A673 (cell line): ENCODE measurements around the gene ZBED2. TPM values are rescaled to one million over a fixed set of nuclear protein-coding genes. Genes with fewer than 3 reads are reported as not detected.

Experiments used
- Bru-seq: library from RNA; stranded (reverse); fragments of 400-500 nt; gene quantifications from one replicate; lab custom pipeline; 2021; lab: Mats Ljungman, UMichigan
- BruChase-seq, 2 experiments: library from RNA; stranded (reverse); fragments of 400-500 nt; gene quantifications; one replicate each; lab custom pipeline; 2021; lab: Mats Ljungman, UMichigan
- BruUV-seq: library from RNA; stranded (reverse); fragments of 400-500 nt; replicated peaks from 2 replicates; lab custom pipeline; 2021; lab: Mats Ljungman, UMichigan
- CTCF ChIA-PET: fragments of 300-600 bp; sonication (Branson Sonifier 250); formaldehyde crosslinking; loops from one replicate; lab custom pipeline; 2022; ENCODE audit warnings: antibody characterized with exemption; lab: Charles Lee
- POLR2A ChIA-PET: fragments of 300-600 bp; sonication (Branson Sonifier 250); formaldehyde crosslinking; loops from one replicate; lab custom pipeline; 2022; ENCODE audit warnings: antibody characterized with exemption; ENCODE audit not compliant: low non-redundant PET; lab: Charles Lee
- DNase-seq: peaks from one replicate; pipeline ENCODE4 v3.0.0-alpha.2; 2015; ENCODE audit warnings: low spot score
- H3K27ac ChIP-seq: fragments of 200-600 bp; sonication (generic); 2 replicates; pipeline ENCODE4 v1.5.1; 2016; ENCODE audit warnings: mixed run types, low read depth, mild to moderate bottlenecking, mixed read lengths, antibody characterized with exemption, low read length; ENCODE audit not compliant: poor library complexity, severe bottlenecking
- H3K27me3 ChIP-seq: fragments of 200-600 bp; sonication (generic); replicated peaks from 2 replicates; pipeline ENCODE4 v1.6.1; 2017; ENCODE audit warnings: mixed run types, low read depth, mild to moderate bottlenecking, mixed read lengths, antibody characterized with exemption, low read length; ENCODE audit not compliant: insufficient read depth, poor library complexity
- H3K36me3 ChIP-seq: fragments of 200-600 bp; sonication (generic); 2 replicates; pipeline ENCODE4 v1.6.1; 2016; ENCODE audit warnings: mixed run types, mild to moderate bottlenecking, mixed read lengths, antibody characterized with exemption, low read length; ENCODE audit not compliant: insufficient read depth, poor library complexity, severe bottlenecking
- H3K4me1 ChIP-seq: fragments of 200-600 bp; sonication (generic); 2 replicates; pipeline ENCODE4 v1.6.1; 2017; ENCODE audit warnings: mixed run types, mild to moderate bottlenecking, mixed read lengths, antibody characterized with exemption, low read length; ENCODE audit not compliant: insufficient read depth, poor library complexity, severe bottlenecking
- H3K4me3 ChIP-seq: fragments of 200-600 bp; sonication (generic); 2 replicates; pipeline ENCODE4 v1.5.1; 2016; ENCODE audit warnings: low read depth, mixed run types, mild to moderate bottlenecking, mixed read lengths, low read length; ENCODE audit not compliant: poor library complexity, severe bottlenecking
- H3K9me3 ChIP-seq: fragments of 200-600 bp; sonication (generic); 2 replicates; pipeline ENCODE4 v1.6.1; 2016; ENCODE audit warnings: mixed run types, low read depth, mild to moderate bottlenecking, mixed read lengths, antibody characterized with exemption, low read length; ENCODE audit not compliant: poor library complexity, severe bottlenecking
- CTCF ChIP-seq: fragments of 300-800, 200-600 bp; sonication (generic); conservative IDR thresholded peaks from 2 replicates; pipeline ENCODE4 v1.5.1; 2017; ENCODE audit warnings: low read depth, mild to moderate bottlenecking, antibody characterized with exemption, low read length, moderate library complexity, mixed read lengths
- EZH2 ChIP-seq: fragments of 200-600 bp; sonication (generic); IDR thresholded peaks from 2 replicates; pipeline ENCODE4 v1.6.1; 2017; ENCODE audit warnings: borderline replicate concordance, low read depth, mild to moderate bottlenecking, mixed read lengths, antibody characterized with exemption, low read length; ENCODE audit not compliant: poor library complexity, severe bottlenecking
- intact Hi-C: fragments of 100-400 bp; cut with micrococcal nuclease; formaldehyde crosslinking; loops from one replicate; pipeline ENCODE4 v1.10.0; 2022; ENCODE audit not compliant: unreplicated experiment
- long read RNA-seq: library from polyadenylated mRNA; stranded (forward); transcript quantifications from one replicate; pipeline ENCODE4 v2.0.0, GENCODE V29; 2022
- total RNA-seq: library from RNA; stranded (reverse); gene quantifications from 2 replicates; pipeline ENCODE4 v1.2.3, GENCODE V29; 2021

Gene ZBED2, protein sequence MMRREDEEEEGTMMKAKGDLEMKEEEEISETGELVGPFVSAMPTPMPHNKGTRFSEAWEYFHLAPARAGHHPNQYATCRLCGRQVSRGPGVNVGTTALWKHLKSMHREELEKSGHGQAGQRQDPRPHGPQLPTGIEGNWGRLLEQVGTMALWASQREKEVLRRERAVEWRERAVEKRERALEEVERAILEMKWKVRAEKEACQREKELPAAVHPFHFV
- not detected in 2 replicates for total RNA-seq
- not detected for Bru-seq, nascent RNA
- not detected for BruChase-seq, experiment 1, labeled RNA remaining after a 2-hour chase
- not detected for BruChase-seq, experiment 2, labeled RNA remaining after a 6-hour chase
- long read RNA-seq, result 0 reads

GRCh38 chr3:111595232-111595631, at the start of gene ZBED2:
TSS of gene ZBED2 (minus strand) at chr3:111595346. CDS start at chr3:111594201, 1,145 bp downstream.
- no peak for TF ChIP-seq EZH2
- Histone ChIP-seq H3K36me3 (no peaks in the 10 kb centered on the region), H3K4me3 (no peak within 1 kb of the TSS), H3K9me3 (no peaks in the 10 kb centered on the region), H3K27ac (no peak within 1 kb of the TSS), H3K4me1 (no peaks in the 10 kb centered on the region), H3K27me3 (no peaks in the 10 kb centered on the region)
- POLR2A ChIA-PET, result no interaction called here
- no TSS peak for BruUV-seq
- intact Hi-C loops, result no loop called here
- CTCF ChIA-PET, result no interaction called here
- no peak for DNase-seq

GRCh38 chr3:111639316-111639715, 44.2 kb upstream of the ZBED2 start:
- TF ChIP-seq EZH2 (no peak), CTCF (no peak)
- no TSS peak for BruUV-seq
- intact Hi-C loops, result no loop called here
- no peak for DNase-seq
- ChIA-PET POLR2A (no interaction called here), CTCF (no interaction called here)
- Histone ChIP-seq H3K4me1 (no peaks in the 10 kb centered on the region), H3K27ac (no peak overlapping the region), H3K27me3 (no peaks in the 10 kb centered on the region), H3K4me3 (no peak overlapping the region), H3K36me3 (no peaks in the 10 kb centered on the region), H3K9me3 (no peaks in the 10 kb centered on the region)

GRCh38 chr3:111636366-111636885, 41.3 kb upstream of the ZBED2 start:
- ChIA-PET POLR2A (no interaction called here), CTCF (no interaction called here)
- TF ChIP-seq EZH2, result no peak
- TF ChIP-seq CTCF, result no peak
- no peak for DNase-seq
- Histone ChIP-seq H3K9me3 (no peaks in the 10 kb centered on the region), H3K4me1 (no peaks in the 10 kb centered on the region), H3K36me3 (no peaks in the 10 kb centered on the region), H3K27me3 (no peaks in the 10 kb centered on the region), H3K27ac (no peak overlapping the region), H3K4me3 (no peak overlapping the region)
- intact Hi-C loops, result no loop called here
- BruUV-seq, result no TSS peak
